GM23248 (cell line): Measurements from ENCODE around the gene TOMM40L.

Source experiments
- EZH2 ChIP-seq: fragments of 200-600 bp; sonication (generic); IDR thresholded peaks from 2 replicates; pipeline ENCODE4 v1.6.1; 2018; ENCODE audit warnings: antibody characterized with exemption, mild to moderate bottlenecking; ENCODE audit not compliant: insufficient read depth, poor library complexity, severe bottlenecking
- EZH2phosphoT487 ChIP-seq: fragments of 200-600 bp; sonication (generic); IDR thresholded peaks from 2 replicates; pipeline ENCODE4 v1.6.1; 2018; ENCODE audit warnings: antibody characterized with exemption, moderate library complexity, mild to moderate bottlenecking, low read depth; ENCODE audit not compliant: insufficient read depth

DNA sequence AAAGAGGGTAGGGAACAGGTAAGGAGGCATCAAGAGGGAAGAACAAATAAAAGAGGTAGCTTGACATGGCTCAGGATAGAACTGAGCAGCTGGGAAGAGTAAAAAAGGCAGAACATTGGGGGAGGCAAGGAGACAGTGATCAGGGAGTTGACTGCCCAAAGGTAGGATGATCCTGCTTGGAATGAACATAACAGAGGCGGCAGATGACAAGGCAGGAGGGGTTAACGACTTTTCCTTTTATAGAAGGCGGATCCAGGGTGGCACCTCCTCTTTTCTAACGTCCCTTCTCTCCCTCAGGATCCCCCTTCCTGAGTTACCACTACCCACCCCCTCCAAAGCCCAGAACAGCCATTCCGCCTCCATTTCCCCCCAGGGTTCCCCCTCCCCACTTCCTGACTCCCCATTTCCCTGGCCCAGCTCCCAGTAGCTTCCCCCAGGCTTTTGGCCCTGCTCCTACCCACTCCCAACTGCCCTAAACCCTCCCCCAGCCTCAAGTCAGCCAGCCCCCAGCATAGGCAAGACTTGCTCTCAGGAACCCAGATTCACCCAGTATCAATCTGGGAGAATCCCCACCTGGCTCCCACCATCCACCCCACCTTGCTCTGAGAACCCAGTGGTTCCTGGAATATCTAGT, 26.2 kb upstream of the TOMM40L start:
- no peak for TF ChIP-seq EZH2phosphoT487
- no peak for TF ChIP-seq EZH2
